GM21529 (cell line): ENCODE data around the gene CALHM3.

ENCODE experiments used
- ATAC-seq: cut with Tn5 transposase; IDR thresholded peaks from one replicate; pipeline ENCODE4 v1.9.1; 2021; ENCODE audit not compliant: unreplicated experiment

CALHM3 gene

DNA sequence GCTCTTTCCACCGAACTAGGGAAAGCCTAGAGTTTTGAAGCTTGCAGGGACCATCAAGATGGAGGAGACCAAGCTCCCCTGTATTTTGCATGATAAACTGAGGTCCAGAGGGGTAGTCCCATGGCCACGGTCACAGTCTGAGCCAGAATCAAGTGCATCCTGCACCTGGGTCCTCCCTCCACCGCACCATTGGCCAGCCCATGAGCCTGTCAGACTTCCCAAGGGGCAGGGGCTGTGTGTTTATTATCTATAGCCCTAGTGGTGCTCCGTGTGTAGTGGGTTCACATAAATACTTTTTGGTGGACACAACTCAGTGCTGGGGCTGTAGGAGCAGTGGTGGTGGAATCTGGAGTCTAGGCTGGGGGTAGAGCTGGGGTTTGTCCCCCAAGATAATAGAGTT, 3.6 kb downstream of the CALHM3 start:
- no peak for ATAC-seq

DNA sequence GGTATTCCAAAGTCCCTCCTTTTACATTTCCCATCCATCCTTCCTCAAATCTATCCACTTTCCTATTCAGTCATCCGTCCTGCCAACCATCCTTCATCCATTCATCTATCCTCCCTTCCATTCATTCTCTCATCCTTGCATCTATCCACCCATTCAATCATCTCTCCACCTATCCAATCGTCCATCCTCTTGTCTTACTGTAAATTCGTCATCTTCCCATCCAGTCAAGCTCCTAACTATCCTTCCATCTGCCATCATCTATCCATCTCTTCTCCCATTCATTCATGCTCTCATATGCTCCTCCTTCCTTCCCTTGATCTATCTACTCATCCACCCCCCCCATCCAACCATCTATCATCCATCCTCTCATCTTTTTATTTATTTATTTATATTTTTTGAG, 5.0 kb downstream of the CALHM3 start:
- no peak for ATAC-seq

DNA sequence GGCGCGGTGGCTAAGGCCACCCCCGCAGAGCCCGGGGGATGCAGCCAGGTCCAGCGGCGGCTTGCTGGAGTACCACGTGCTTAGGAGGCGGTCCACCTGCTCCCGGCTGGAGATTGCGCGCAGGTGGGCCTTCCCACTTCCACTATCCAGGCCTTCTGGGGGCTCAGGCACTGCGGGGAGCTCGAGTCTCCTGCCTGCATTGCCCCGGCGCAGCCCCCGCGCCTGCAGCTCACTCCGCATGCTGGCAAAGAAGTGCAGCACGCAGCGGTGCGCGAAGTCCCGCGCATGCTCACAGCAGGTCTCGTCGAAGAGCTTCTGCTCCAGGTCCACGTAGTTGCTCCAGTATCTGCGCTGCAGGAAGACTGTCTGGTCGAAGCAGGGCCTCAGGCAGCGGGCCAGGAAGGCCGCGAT, 5.8 kb downstream of the CALHM3 start:
- ATAC-seq = no peak

DNA sequence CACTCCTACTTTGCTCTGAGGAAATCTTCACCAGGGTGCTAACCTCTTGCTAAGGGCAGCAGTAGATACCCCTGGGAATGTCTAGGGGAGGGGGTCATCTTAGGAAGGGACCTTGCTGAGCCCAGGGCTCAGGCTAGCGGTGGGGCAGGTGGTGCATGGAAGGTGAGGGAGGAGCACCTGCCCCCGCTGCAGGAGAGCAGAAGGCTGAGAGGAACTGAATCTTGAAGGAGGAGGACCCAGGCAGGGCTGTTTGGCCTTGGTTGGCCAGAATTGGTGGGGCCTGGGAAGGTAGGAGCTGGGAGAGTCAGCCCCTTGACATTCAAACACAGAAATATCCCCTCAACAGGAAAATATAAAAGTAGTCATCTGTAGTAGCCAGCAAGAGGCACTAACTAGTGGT, 7.0 kb downstream of the CALHM3 start:
- peak; percentile 25 for ATAC-seq

- ATAC-seq = peak; percentile 70
Observed at GRCh38 chr10:103470761-103471653, 8.0 kb downstream of the CALHM3 start.

GRCh38 chr10:103469201-103469600, 9.8 kb downstream of the CALHM3 start:
- ATAC-seq = no peak

DNA sequence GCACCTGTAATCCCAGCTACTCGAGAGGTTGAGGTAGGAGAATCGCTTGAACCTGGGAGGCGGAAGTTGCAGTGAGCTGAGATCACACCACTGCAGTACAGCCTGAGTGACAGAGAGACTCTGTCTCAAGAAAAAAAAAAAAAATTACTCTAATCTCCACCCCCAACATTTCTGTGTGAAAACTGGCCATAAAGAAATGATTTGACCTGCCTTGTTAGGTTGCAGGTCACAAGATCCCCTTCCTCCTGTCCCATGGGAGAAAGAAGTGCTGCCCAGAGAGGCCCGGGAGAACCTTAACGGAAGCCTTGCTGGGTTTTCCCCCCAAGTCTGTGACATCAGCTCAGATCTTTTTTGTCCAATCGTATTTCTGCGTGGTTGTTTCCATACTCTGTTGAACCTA, 11.6 kb downstream of the CALHM3 start:
- peak; percentile 36 for ATAC-seq

DNA sequence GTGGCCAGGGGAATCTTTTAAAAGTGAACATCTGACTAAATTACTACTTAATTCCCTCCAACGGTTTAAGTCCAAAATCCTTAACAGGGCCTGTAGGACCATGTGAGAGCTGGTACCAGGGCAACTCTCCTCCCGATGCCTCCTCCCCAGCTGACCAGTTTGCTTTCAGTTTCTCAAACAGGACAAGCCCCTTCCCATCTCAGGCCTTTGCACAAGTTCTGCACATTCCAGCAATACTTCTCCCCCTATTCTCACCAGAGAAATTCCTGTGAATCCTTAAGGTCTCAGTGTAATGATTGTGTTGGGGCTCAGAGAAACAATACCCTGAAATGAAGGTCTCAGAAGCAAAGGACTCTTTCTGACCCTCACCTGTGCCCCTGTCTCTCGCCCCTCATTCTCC, 12.3 kb downstream of the CALHM3 start:
- ATAC-seq = no peak

DNA sequence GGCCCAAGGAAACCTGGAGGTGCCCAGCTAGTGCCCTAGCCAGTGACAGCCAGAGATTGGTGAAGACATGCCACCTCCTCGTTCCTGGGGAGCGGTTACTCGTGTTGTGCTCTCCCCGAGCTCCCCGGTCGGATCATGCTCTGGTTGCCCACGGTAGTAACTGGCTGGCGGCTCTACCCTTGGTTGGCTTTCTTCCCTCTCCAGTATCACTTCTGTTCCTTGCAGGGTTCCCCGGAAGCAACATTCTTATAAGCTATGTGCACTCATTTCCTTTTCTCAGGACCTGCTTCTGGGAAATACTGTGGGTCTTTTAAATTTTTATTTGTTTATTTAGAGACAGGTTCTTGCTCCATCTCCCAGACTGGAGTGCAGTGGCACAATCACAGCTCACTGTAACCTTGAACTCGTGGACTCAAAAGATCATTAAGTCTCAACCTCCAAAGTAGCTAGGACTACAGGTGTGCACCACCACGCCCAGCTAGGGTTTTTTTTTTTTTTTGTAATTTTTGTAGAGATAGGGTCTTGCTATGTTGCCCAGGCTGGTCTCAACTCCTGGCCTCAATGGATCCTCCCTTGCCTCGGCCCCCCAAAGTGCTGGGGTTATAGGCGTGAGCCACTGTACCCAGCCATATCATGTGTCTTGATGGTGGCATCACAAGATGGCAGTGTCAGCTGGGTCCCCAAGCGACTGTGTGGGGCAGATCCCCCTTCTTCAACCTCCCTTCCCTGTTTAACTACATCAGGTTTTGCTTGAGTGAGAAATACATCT, 13.4 kb downstream of the CALHM3 start:
- ATAC-seq = no peak

- no peak for ATAC-seq
Observed at GRCh38 chr10:103463499-103463898, 15.5 kb downstream of the CALHM3 start.

- ATAC-seq = no peak
Observed at GRCh38 chr10:103459615-103460014, 19.4 kb downstream of the CALHM3 start.

- ATAC-seq = peak; percentile 83
Observed at GRCh38 chr10:103458720-103459119, 20.3 kb downstream of the CALHM3 start, which contains the start of gene CALHM1. TSS of gene CALHM1 (minus strand) at chr10:103458900. CDS start at chr10:103458751, 149 bp downstream.

DNA sequence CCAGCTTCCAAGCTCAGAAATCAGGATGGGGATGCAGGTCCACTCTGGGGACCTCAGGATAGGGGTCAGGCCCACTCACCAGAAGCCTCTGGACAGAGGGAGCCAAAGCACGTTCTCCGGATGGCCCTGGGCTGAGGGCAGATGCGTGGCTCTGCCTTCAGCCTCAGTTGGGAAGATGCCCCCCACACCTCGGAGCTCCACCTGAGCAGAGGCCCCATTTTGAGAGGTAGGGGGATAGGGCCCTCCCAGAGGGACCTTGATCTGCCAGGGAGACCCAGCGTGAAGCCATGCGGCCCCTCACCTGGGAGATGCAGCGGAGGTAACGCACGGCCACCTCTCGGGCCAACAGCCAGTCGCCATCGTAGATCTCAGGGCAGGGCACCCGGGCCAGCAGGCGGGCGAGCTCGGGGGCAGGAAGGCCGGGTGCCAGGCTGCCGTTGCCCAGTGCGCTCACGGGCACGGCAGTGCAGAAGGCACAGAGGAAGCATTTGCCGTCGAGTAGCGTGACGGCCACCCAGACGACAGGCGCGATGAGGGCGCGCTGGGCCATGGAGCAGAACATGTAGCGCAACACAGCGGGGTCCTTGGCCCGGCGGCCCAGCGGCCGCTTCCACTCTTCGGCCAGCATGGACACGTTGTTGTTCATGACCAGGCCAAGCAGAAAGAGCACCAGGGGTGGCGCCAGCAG, 21.0 kb downstream of the CALHM3 start:
- ATAC-seq = no peak

GRCh38 chr10:103457176-103457712, 21.8 kb downstream of the CALHM3 start:
- ATAC-seq = no peak

DNA sequence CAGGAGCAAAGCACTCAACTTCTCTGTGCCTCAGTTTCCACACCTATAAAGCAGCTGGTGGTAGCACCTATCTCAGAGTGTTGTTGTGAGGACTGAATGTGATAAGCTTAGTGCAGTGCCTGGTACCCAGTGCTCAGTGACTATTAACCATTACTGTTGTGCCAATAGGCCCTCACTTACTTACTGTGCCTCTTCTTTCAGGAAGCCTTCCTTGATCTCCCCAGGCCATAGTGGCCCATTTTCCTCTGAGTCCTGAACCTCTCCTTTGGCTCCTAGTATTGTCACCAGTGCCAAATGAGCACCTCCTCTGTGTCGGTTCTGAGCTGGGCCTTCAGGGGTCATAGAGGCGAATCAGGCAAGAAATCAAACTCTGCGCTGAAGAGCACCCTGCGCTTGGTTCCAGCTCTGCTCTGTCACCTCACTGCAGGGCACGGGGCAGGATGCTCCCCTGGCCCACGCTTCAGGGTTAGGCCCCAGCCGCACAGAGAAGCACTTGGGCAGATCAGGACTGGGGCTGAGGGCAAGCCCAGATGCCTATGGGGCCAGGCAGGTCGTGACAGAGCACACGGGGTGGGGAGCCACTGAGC, 22.9 kb downstream of the CALHM3 start:
- ATAC-seq = no peak

DNA sequence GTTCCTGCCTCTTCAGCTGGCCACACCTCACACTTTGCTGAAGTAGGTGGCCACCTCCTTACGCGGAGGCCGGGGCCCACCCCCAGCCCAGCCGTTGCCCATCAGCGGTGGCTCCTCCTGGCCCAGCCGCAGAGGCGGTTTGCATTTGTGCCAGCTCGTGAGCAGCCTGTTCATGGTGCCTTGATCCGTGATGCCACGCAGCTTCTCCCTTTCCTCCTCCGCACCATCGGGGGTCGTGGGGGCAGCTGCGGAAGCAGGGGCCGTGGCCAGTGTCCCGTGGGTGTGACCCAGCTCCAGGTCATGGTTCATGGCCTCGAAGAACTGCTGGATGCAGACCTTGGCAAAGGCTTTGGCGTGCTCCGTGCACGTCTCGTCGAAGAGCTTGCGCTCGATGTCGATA, 23.8 kb downstream of the CALHM3 start:
- ATAC-seq = no peak

GRCh38 chr10:103454026-103454425, 25.0 kb downstream of the CALHM3 start:
- no peak for ATAC-seq

DNA sequence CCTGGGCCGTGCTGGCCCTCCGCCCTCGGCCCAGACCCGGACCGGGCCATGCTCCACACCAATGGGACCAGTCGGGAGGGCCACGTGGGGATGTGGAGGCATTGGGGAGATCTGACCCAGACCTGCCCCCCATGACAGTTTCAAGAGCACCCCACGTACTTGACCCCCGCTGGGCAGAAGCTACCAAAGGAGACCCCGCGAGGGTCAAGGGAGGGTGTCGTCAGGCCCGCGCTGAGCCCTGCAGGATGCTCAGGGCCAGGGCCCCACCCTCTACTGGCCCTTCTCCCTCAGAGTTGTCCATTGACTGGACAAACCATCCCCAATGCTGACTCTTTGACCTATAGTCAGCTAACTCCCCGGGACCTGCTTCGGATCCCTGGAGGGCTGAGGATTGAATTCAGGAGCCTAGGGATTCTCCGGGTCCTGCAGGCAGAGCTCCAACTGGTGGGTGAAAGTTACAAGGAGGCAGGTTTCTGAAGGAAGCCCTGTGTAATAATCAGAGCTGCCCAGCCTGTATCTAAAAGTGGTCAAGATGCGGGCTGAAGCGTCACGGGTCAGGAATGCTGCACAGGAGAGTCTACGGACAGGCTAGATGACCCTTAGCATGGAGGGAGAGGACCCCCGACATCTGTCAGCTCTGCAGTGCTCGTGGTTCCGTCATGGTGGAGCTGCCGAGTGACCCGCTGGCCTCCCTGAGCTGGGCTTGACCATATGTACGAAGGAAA, 26.4 kb downstream of the CALHM3 start:
- no peak for ATAC-seq

- peak; percentile 75 for ATAC-seq
Observed at GRCh38 chr10:103451831-103452505, 27.1 kb downstream of the CALHM3 start, which contains the start of gene CALHM2. TSS of gene CALHM2 (minus strand) at chr10:103452370. CDS start at chr10:103449941, 2,429 bp downstream.
